ENCODE data around the gene KLHDC4. TPM values are rescaled to one million over a fixed set of nuclear protein-coding genes. Genes with fewer than 3 reads are reported as not detected.
"Not testable (repeated sequence)": the region's sequence is repeated elsewhere in the genome, so short reads cannot be mapped to it uniquely, and the experiment has no call there.

Gene KLHDC4
- polyA plus RNA-seq (2013, experiment 1 of 2; ENCODE audit: insufficient read length): 21.8 TPM
- polyA plus RNA-seq (2013, experiment 2 of 2; ENCODE audit: insufficient read length): 21.2 TPM

GRCh38 chr16:87765776-87766484, at the start of gene KLHDC4:
TSS of gene KLHDC4 (minus strand) at chr16:87765986. CDS start at chr16:87765890, 96 bp downstream.
- DNase-seq: peak; percentile 84

- DNase-seq: no peak
Observed at GRCh38 chr16:87815567-87815966, 49.8 kb upstream of the KLHDC4 start.

GRCh38 chr16:87812200-87812656, 46.4 kb upstream of the KLHDC4 start:
- no peak for DNase-seq

GRCh38 chr16:87811454-87811853, 45.7 kb upstream of the KLHDC4 start:
- DNase-seq: not testable (repeated sequence)

GRCh38 chr16:87809150-87809902, 43.5 kb upstream of the KLHDC4 start:
- no peak for DNase-seq

- DNase-seq: no peak
Observed at GRCh38 chr16:87808108-87808507, 42.3 kb upstream of the KLHDC4 start.

GRCh38 chr16:87806641-87807546, 41.1 kb upstream of the KLHDC4 start:
- DNase-seq: peak; percentile 97

GRCh38 chr16:87806261-87806640, 40.5 kb upstream of the KLHDC4 start:
- DNase-seq: peak; percentile 50

- no peak for DNase-seq
Observed at GRCh38 chr16:87803385-87803784, 37.6 kb upstream of the KLHDC4 start.

GRCh38 chr16:87802670-87803069, 36.9 kb upstream of the KLHDC4 start:
- no peak for DNase-seq

GRCh38 chr16:87801679-87802259, 36.0 kb upstream of the KLHDC4 start:
- no peak for DNase-seq

- no peak for DNase-seq
Observed at GRCh38 chr16:87800497-87800896, 34.7 kb upstream of the KLHDC4 start.

GRCh38 chr16:87795336-87795735, 29.6 kb upstream of the KLHDC4 start:
- DNase-seq: no peak

GRCh38 chr16:87794485-87795078, 28.8 kb upstream of the KLHDC4 start:
- no peak for DNase-seq

GRCh38 chr16:87792205-87792565, 26.4 kb upstream of the KLHDC4 start:
- DNase-seq: no peak

GRCh38 chr16:87791295-87792204, 25.8 kb upstream of the KLHDC4 start:
- no peak for DNase-seq

- no peak for DNase-seq
Observed at GRCh38 chr16:87790292-87791100, 24.7 kb upstream of the KLHDC4 start.

- peak; percentile 57 for DNase-seq
Observed at GRCh38 chr16:87789437-87790291, 23.9 kb upstream of the KLHDC4 start.

All from fibroblast of skin of abdomen (primary cell).